Measurements from ENCODE around the gene TPCN2.

- TF ChIP-seq CTCF (IDR thresholded peaks at IDR 0.05 in 2 of 3, conservative IDR thresholded peaks at IDR 0.05 in 1 of 3; ENCODE audit: borderline replicate concordance in 1 of 3, insufficient read depth in 1 of 3, low read depth in 2 of 3, low read length in 2 of 3), result no peak
- no peak for TF ChIP-seq ZBTB33 (IDR thresholded peaks at IDR 0.05; ENCODE audit: extremely low read depth, insufficient replicate concordance, low read length)
- TF ChIP-seq POLR2A (IDR thresholded peaks at IDR 0.05; ENCODE audit: borderline replicate concordance, extremely low read depth, insufficient read depth, insufficient read length), result no peak
- no peak for TF ChIP-seq EGR1 (IDR thresholded peaks at IDR 0.05; ENCODE audit: low read depth)
- no peak for TF ChIP-seq JUND (IDR thresholded peaks at IDR 0.05)
- TF ChIP-seq FOSL1 (IDR thresholded peaks at IDR 0.05; ENCODE audit: low read depth), result no peak
Observed at GRCh38 chr11:69037544-69037943, 11.2 kb upstream of the TPCN2 start.
